Esophagus squamous epithelium (tissue), 5 donors: ENCODE results near the gene HMCN1. TPM values are rescaled to one million over a fixed set of nuclear protein-coding genes. Genes with fewer than 3 reads are reported as not detected.

ENCODE experiments used
- DNase-seq: peaks from one replicate; lab custom pipeline; 2025; lab: John Stamatoyannopoulos, UW
- H3K27ac ChIP-seq, 4 donors: fragments of 200-600 bp; sonication (generic); one replicate each; pipeline ENCODE4 v1.5.1; 2016 to 2019; ENCODE audit warnings: mild to moderate bottlenecking in 1 of 4
- H3K27me3 ChIP-seq, 4 donors: fragments of 200-600 bp; sonication (generic); 1 replicate in 3 of 4; 2 replicates in 1 of 4; pipeline versions ENCODE4 v1.5.1 to v1.6.0; 2017 to 2021; ENCODE audit warnings: antibody characterized with exemption in 1 of 4
- H3K36me3 ChIP-seq, 3 donors: fragments of 200-600 bp; sonication (generic); one replicate each; pipeline ENCODE4 v1.5.1; 2016 to 2019
- H3K4me1 ChIP-seq, 3 donors: fragments of 200-600 bp; sonication (generic); one replicate each; pipeline ENCODE4 v1.5.1; 2017 to 2019
- H3K4me3 ChIP-seq, 4 donors: fragments of 200-600 bp; sonication (generic); 1 replicate in 3 of 4; 2 replicates in 1 of 4; pipeline ENCODE4 v1.5.1; 2016 to 2019; ENCODE audit warnings: mild to moderate bottlenecking in 2 of 4, moderate library complexity in 1 of 4
- H3K9me3 ChIP-seq, 3 donors: fragments of 200-600 bp; sonication (generic); one replicate each; pipeline ENCODE4 v1.5.1; 2016 to 2019
- CTCF ChIP-seq, 6 experiments: fragments of 450-650 bp in 4 of 6; fragments of 200-600 bp in 2 of 6; sonication (generic) in 2 of 6; IDR thresholded peaks; one replicate each; pipeline ENCODE4 v1.5.1; 2016 to 2019; ENCODE audit warnings: antibody characterized with exemption in 6 of 6, mild to moderate bottlenecking in 4 of 6, moderate library complexity in 4 of 6
- POLR2A ChIP-seq, 4 donors: fragments of 450-650 bp; IDR thresholded peaks; one replicate each; pipeline ENCODE4 v1.6.1; 2017; ENCODE audit warnings: antibody characterized with exemption in 4 of 4, mild to moderate bottlenecking in 4 of 4, moderate library complexity in 3 of 4
- WGBS, 2 donors: methylation state at CpG; one replicate each; pipeline ENCODE4 v1.1.5; 2018; 5-methylcytosine and 5-hydroxymethylcytosine counted together
- intact Hi-C: fragments of 100-400 bp; cut with DNase I; formaldehyde crosslinking; loops from one replicate; pipeline ENCODE4 v1.15.0; 2022
- total RNA-seq, 4 donors: library from RNA; depleted of rRNA; stranded (reverse); fragments of >200 nt; gene quantifications; one replicate each; pipeline ENCODE4 v1.1.0, GENCODE V29; 2016
- donor health status: DM: yes; HTN: yes; CAD: no.

The HMCN1 gene
- total RNA-seq, 4 donors from 2014 or later: 0.49 to 6.7 (median 3.3) TPM

- TF ChIP-seq CTCF (IDR thresholded peaks at IDR 0.05): no peak
- TF ChIP-seq POLR2A (IDR thresholded peaks at IDR 0.05): no peak
- DNase-seq: no peak
- peaks cover 0 to 24% (median 4%) of the 10 kb centered on the region in 3 donors for H3K4me1 ChIP-seq
Measured at GRCh38 chr1:185722098-185722497, 12.1 kb upstream of the HMCN1 start.

DNA sequence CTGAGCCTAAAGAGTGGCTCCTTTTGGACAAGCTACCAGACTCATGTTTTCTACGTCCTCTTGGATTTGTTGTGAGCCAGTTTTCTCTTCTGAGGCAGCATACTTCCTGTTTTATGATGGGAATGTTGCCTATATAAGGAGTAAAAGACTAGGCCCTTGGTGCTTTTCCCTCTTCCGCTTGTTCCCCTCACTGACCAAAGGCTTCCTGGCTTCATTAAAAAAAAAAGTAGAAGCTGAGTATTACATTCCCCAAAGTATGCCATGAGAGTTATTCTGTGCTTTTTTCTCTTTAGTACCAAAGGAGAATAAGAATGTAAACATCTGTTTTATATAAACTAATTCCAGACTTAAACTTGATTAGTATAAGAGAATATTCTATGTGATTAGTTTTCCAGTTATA lies 6.5 kb upstream of the HMCN1 start:
- Histone ChIP-seq H3K36me3 (no peaks in the 10 kb centered on the region), H3K4me1 (no peaks in the 10 kb centered on the region), H3K4me3 (no peak overlapping the region), H3K27ac (no peak overlapping the region), H3K9me3 (no peaks in the 10 kb centered on the region), H3K27me3 (no peaks in the 10 kb centered on the region)
- intact Hi-C loops: loop anchor here (10.0 kb wide), 2 partner anchors 127 to 487 kb away; no protein-coding TSS in a partner anchor
- no peak for DNase-seq
- TF ChIP-seq CTCF (IDR thresholded peaks at IDR 0.05): no peak
- no peak for TF ChIP-seq POLR2A (IDR thresholded peaks at IDR 0.05)
- 96 to 97% methylated on average over 2 of the region's 2 CpGs for WGBS, 2 donors

More at GRCh38 chr1:185722098-185722497, 12.1 kb upstream of the HMCN1 start:
- Histone ChIP-seq H3K27me3 (no peaks in the 10 kb centered on the region), H3K27ac (no peak overlapping the region), H3K36me3 (no peaks in the 10 kb centered on the region), H3K9me3 (no peaks in the 10 kb centered on the region), H3K4me3 (no peak overlapping the region)
- intact Hi-C loops: loop anchor here (10.0 kb wide), 2 partner anchors 133 to 493 kb away; no protein-coding TSS in a partner anchor
- 78 to 97% methylated on average over 2 of the region's 2 CpGs for WGBS, 2 donors

- H3K9me3 ChIP-seq: no peaks in the 10 kb centered on the region
- 30 to 44% methylated on average over 1 of the region's 1 CpG for WGBS, 2 donors
- peaks cover 5 to 20% (median 7%) of the 10 kb centered on the region in 3 donors for H3K4me1 ChIP-seq
- H3K27ac ChIP-seq: no peak overlapping the region
- no peak for DNase-seq
- H3K36me3 ChIP-seq: no peaks in the 10 kb centered on the region
- H3K27me3 ChIP-seq: peaks cover 0 to 14% (median 0%) of the 10 kb centered on the region in 4 donors
- no peak overlapping the region for H3K4me3 ChIP-seq
- intact Hi-C loops: no loop called here
- TF ChIP-seq POLR2A (IDR thresholded peaks at IDR 0.05): no peak
- TF ChIP-seq CTCF (IDR thresholded peaks at IDR 0.05): no peak
Measured at GRCh38 chr1:185731446-185731845, 2.7 kb upstream of the HMCN1 start.

DNA sequence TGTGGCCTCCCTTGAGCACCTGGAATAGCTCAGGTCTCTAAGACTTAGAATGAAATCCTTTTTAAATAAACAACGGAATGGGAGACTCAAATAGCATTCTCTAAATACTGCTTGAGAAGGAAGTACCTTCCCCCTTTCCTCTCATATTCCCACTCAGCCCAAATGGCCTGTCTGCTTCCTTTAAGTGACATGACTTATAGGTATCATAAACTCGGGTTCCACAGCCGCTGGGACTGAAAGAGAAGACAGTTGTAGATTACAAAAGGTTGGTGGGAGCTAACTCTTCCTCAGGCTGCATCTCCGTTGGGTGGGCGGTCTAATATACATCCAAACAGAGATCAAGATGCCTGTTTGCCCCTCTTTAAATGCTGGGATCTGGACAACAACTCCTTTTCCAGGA lies 1.2 kb upstream of the HMCN1 start:
- H3K9me3 ChIP-seq: no peaks in the 10 kb centered on the region
- peaks cover 0 to 14% (median 0%) of the 10 kb centered on the region in 4 donors for H3K27me3 ChIP-seq
- H3K27ac ChIP-seq: no peak overlapping the region
- no peak for DNase-seq
- peaks cover 5 to 24% (median 7%) of the 10 kb centered on the region in 3 donors for H3K4me1 ChIP-seq
- TF ChIP-seq POLR2A (IDR thresholded peaks at IDR 0.05) (no peak), CTCF (IDR thresholded peaks at IDR 0.05) (no peak)
- no peak overlapping the region for H3K4me3 ChIP-seq
- intact Hi-C loops: no loop called here
- H3K36me3 ChIP-seq: no peaks in the 10 kb centered on the region
- WGBS, 2 donors: 62 to 79% methylated on average over 4 to 5 of the region's 5 CpGs

GRCh38 chr1:185734929-185735700 lies 924 bp downstream of the HMCN1 start:
- Histone ChIP-seq H3K4me1 (peaks cover 5 to 24% (median 7%) of the 10 kb centered on the region in 3 donors), H3K27ac (peak overlapping the region; percentile 62 to 91 (median 78)), H3K27me3 (peaks cover 0 to 14% (median 0%) of the 10 kb centered on the region in 4 donors), H3K9me3 (no peaks in the 10 kb centered on the region), H3K36me3 (no peaks in the 10 kb centered on the region), H3K4me3 (peak overlapping the region; percentile 37 to 75 (median 47))
- TF ChIP-seq POLR2A (IDR thresholded peaks at IDR 0.05) (no peak), CTCF (IDR thresholded peaks at IDR 0.05) (no peak)
- no peak for DNase-seq
- intact Hi-C loops: no loop called here
- 19 to 44% methylated on average over 10 of the region's 10 CpGs for WGBS, 2 donors
